K562 (cell line): Measurements from ENCODE around the gene ENTREP1.

Source experiments
- CBX8 ChIP-seq: fragments of 200-600 bp; sonication (generic); IDR thresholded peaks from 2 replicates; pipeline ENCODE4 v1.6.1; 2012; ENCODE audit warnings: borderline replicate concordance, mixed run types, low read depth, mild to moderate bottlenecking, moderate library complexity, mixed read lengths, low read length, control low read depth, inconsistent platforms; ENCODE audit not compliant: poor library complexity, severe bottlenecking; ENCODE audit errors: extremely low read depth
- MYC ChIP-seq, 2 experiments: fragments of 250-450 bp in 1 of 2; sonication (Bioruptor Pico) in 1 of 2; IDR thresholded peaks; 2 replicates each; pipeline versions ENCODE4 v1.5.1 to v1.6.1; 2012 to 2021; ENCODE audit warnings: low read depth in 2 of 2, borderline replicate concordance in 1 of 2, improper control_type of control experiment in 1 of 2, low read length in 1 of 2, mild to moderate bottlenecking in 1 of 2, moderate library complexity in 1 of 2
- PTBP1 ChIP-seq: fragments of 200-400 bp; formaldehyde crosslinking; IDR thresholded peaks from 2 replicates; pipeline ENCODE4 v1.6.1; 2017; ENCODE audit warnings: low read depth, low read length
- ZNF695 ChIP-seq: fragments of 450-650 bp; formaldehyde crosslinking; IDR thresholded peaks from 2 replicates; pipeline ENCODE4 v1.4.0; 2020; ENCODE audit warnings: mild to moderate bottlenecking, moderate library complexity
- TF ChIP-seq, protein P1 (sequence below), 3 experiments: IDR thresholded peaks in 2 of 3; conservative IDR thresholded peaks in 1 of 3; 2 replicates each; pipeline ENCODE4 v1.5.1; 2011 to 2012; ENCODE audit warnings: low read length in 3 of 3, mild to moderate bottlenecking in 3 of 3, control low read depth in 2 of 3, improper control_type of control experiment in 1 of 3, inconsistent platforms in 1 of 3, low read depth in 1 of 3, mixed read lengths in 1 of 3, moderate library complexity in 1 of 3; ENCODE audit not compliant: insufficient read depth in 2 of 3
- TF ChIP-seq, protein P2 (sequence below): fragments of 250-450 bp; sonication (Bioruptor Pico); IDR thresholded peaks from 2 replicates; pipeline ENCODE4 v1.5.0; 2020; ENCODE audit warnings: mild to moderate bottlenecking, borderline replicate concordance

DNA sequence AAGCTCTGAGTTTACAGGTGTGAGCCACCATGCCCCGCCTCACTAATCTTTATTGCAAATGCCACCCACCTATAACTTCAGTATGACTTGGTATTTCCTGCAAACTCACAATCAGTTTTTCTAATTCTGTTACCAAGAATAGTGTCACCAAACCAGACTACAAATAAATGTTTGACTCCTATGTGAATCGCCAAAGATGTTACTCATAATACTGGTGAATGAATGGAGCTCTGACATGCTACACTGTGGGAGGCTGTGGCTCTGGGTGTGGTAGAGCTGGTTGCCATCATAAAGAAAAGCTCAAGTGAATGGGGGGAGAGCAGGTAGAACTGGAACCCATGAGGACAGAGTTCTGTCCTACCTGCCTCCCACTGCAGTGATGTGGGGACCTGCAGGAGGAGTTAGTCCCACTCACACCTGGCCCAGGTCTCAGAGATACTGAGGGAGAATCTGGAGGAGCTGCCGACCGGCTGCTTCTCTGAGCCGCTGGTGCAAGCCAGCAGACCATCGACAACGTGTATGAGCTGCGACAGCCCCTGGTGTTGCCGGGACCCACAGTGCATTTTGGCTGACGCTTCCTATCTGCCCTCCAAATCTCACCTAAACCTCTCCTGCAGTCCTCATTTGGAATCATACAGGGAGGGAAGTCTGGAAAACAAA, 95.7 kb downstream of the ENTREP1 start:
- TF ChIP-seq, protein P1, sequence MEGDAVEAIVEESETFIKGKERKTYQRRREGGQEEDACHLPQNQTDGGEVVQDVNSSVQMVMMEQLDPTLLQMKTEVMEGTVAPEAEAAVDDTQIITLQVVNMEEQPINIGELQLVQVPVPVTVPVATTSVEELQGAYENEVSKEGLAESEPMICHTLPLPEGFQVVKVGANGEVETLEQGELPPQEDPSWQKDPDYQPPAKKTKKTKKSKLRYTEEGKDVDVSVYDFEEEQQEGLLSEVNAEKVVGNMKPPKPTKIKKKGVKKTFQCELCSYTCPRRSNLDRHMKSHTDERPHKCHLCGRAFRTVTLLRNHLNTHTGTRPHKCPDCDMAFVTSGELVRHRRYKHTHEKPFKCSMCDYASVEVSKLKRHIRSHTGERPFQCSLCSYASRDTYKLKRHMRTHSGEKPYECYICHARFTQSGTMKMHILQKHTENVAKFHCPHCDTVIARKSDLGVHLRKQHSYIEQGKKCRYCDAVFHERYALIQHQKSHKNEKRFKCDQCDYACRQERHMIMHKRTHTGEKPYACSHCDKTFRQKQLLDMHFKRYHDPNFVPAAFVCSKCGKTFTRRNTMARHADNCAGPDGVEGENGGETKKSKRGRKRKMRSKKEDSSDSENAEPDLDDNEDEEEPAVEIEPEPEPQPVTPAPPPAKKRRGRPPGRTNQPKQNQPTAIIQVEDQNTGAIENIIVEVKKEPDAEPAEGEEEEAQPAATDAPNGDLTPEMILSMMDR (IDR thresholded peaks at IDR 0.05 in 2 of 3, conservative IDR thresholded peaks at IDR 0.05 in 1 of 3; ENCODE audit: insufficient read depth in 2 of 3, low read depth in 1 of 3, low read length in 3 of 3), result no peak
- TF ChIP-seq PTBP1, result no peak
- no peak for TF ChIP-seq MYC (IDR thresholded peaks at IDR 0.05; ENCODE audit: low read depth, low read length)
- no peak for TF ChIP-seq MYC (CRISPR knock-in tag; IDR thresholded peaks at IDR 0.05; ENCODE audit: borderline replicate concordance, low read depth)
- TF ChIP-seq, protein P2, sequence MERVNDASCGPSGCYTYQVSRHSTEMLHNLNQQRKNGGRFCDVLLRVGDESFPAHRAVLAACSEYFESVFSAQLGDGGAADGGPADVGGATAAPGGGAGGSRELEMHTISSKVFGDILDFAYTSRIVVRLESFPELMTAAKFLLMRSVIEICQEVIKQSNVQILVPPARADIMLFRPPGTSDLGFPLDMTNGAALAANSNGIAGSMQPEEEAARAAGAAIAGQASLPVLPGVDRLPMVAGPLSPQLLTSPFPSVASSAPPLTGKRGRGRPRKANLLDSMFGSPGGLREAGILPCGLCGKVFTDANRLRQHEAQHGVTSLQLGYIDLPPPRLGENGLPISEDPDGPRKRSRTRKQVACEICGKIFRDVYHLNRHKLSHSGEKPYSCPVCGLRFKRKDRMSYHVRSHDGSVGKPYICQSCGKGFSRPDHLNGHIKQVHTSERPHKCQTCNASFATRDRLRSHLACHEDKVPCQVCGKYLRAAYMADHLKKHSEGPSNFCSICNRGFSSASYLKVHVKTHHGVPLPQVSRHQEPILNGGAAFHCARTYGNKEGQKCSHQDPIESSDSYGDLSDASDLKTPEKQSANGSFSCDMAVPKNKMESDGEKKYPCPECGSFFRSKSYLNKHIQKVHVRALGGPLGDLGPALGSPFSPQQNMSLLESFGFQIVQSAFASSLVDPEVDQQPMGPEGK, result no peak
- no peak for TF ChIP-seq CBX8
- no peak for TF ChIP-seq ZNF695
